Calu3 (cell line): Measurements from ENCODE around the gene CNKSR1. TPM values are rescaled to one million over a fixed set of nuclear protein-coding genes. Genes with fewer than 3 reads are reported as not detected.

ENCODE experiments used
- BruUV-seq: library from RNA; stranded (reverse); fragments of 400-500 nt; replicated peaks from 2 replicates; lab custom pipeline; 2021; lab: Mats Ljungman, UMichigan
- CTCF ChIA-PET: fragments of 300-600 bp; sonication (Branson Sonifier 250); formaldehyde crosslinking; loops from one replicate; lab custom pipeline; 2022; ENCODE audit warnings: antibody characterized with exemption; lab: Charles Lee
- DNase-seq: peaks from one replicate; pipeline ENCODE4 v3.0.0; 2022
- H3K27ac Mint-ChIP-seq: one replicate; pipeline ENCODE4 v1.8.0; 2022; ENCODE audit warnings: mixed read lengths; ENCODE audit not compliant: unreplicated experiment
- H3K27me3 Mint-ChIP-seq: one replicate; pipeline ENCODE4 v1.8.0; 2022; ENCODE audit warnings: mixed read lengths; ENCODE audit not compliant: unreplicated experiment
- H3K36me3 Mint-ChIP-seq: one replicate; pipeline ENCODE4 v1.8.0; 2022; ENCODE audit warnings: mild to moderate bottlenecking, moderate library complexity, mixed read lengths; ENCODE audit not compliant: insufficient read depth, unreplicated experiment
- H3K4me1 Mint-ChIP-seq: one replicate; pipeline ENCODE4 v1.8.0; 2022; ENCODE audit warnings: mild to moderate bottlenecking, low read depth, mixed read lengths; ENCODE audit not compliant: unreplicated experiment
- H3K4me3 Mint-ChIP-seq: one replicate; pipeline ENCODE4 v1.8.0; 2022; ENCODE audit warnings: mild to moderate bottlenecking, low read depth, moderate library complexity, mixed read lengths; ENCODE audit not compliant: unreplicated experiment
- H3K9me3 Mint-ChIP-seq: one replicate; pipeline ENCODE4 v1.8.0; 2022; ENCODE audit warnings: low read depth, mixed read lengths; ENCODE audit not compliant: unreplicated experiment
- intact Hi-C: fragments of 100-400 bp; cut with micrococcal nuclease; formaldehyde crosslinking; loops from one replicate; pipeline ENCODE4 v1.10.0; 2022; ENCODE audit not compliant: unreplicated experiment
- total RNA-seq: library from RNA; stranded (reverse); gene quantifications from 2 replicates; pipeline ENCODE4 v1.2.3, GENCODE V29; 2022
- TF ChIP-seq, protein P1 (sequence below): fragments of 200-600 bp; IDR thresholded peaks from one replicate; pipeline ENCODE4 v1.8.0; 2022; ENCODE audit warnings: antibody characterized with exemption; ENCODE audit not compliant: unreplicated experiment

CNKSR1 gene
- total RNA-seq, 1 experiment from 2014 or later, result 28.1 TPM

DNA sequence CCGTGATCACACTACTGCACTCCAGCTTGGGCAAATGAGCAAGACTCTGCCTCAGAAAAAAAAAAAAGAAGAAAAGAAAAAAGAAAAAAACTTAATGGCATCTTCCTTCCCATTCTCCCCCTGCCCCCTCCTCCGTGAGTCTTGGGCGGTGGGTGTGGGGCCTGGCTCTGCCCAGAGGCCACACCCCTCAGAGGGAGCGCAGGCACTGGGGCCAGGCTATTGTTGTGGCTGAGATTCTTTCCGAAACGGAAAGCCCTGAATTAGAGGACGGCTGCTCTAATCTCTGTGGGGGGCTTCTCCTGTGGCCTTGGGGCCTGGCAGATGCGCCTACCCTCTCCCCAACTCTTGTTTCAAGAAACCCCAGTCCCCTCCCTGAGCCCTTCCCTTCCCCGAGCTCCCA, 22.5 kb upstream of the CNKSR1 start:
- H3K4me3 Mint-ChIP-seq, result no peak overlapping the region
- TF ChIP-seq, protein P1, sequence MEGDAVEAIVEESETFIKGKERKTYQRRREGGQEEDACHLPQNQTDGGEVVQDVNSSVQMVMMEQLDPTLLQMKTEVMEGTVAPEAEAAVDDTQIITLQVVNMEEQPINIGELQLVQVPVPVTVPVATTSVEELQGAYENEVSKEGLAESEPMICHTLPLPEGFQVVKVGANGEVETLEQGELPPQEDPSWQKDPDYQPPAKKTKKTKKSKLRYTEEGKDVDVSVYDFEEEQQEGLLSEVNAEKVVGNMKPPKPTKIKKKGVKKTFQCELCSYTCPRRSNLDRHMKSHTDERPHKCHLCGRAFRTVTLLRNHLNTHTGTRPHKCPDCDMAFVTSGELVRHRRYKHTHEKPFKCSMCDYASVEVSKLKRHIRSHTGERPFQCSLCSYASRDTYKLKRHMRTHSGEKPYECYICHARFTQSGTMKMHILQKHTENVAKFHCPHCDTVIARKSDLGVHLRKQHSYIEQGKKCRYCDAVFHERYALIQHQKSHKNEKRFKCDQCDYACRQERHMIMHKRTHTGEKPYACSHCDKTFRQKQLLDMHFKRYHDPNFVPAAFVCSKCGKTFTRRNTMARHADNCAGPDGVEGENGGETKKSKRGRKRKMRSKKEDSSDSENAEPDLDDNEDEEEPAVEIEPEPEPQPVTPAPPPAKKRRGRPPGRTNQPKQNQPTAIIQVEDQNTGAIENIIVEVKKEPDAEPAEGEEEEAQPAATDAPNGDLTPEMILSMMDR, result no peak
- H3K36me3 Mint-ChIP-seq, result no peaks in the 10 kb centered on the region
- H3K27me3 Mint-ChIP-seq, result peaks cover 35% of the 10 kb centered on the region
- intact Hi-C loops, result no loop called here
- no peaks in the 10 kb centered on the region for H3K4me1 Mint-ChIP-seq
- CTCF ChIA-PET, result no interaction called here
- DNase-seq, result no peak
- H3K9me3 Mint-ChIP-seq, result no peaks in the 10 kb centered on the region
- no peak overlapping the region for H3K27ac Mint-ChIP-seq
- no TSS peak for BruUV-seq

DNA sequence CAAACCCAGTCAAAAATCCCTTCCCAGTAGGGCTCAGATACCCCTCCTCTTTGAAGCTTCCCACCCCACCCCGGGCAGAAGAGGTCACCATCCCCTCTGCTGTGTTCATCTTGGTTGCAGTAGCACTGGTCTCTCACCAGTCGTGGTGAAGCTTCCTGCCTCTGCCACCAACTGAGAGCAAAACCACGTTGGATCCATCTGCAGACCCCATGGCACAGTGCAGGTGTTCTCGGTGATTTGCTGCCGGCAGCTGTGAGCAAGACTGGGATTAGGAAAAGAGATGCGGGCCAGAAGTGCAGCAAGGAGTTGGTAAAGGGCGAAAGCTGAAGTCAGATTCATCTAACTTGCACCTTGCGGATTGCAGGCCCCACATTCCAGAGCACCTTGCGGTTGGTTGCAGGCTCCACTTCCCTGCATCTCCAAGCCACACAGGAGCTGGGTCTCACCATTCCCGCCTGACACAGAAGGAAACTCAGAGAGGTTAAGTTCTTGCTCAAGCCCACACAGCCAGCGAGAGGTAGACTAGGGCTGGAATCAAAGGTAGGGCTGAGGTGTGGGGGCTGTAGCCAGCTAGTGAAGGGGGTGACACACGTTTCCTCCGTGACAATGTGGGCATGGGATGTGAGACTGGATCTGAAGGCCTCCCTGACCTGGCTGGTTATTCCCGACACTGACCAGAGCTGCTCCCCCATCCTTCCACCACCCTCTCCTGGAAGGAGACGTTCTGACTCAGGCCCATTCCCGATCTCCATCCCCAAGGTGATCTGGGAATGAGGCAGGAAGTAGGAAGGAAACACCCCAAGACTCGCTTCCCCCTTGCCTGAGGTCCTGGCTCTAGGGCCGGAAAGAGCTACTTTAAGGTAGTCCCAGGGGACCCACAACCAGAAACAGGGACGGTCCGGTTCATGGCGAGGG, 21.7 kb upstream of the CNKSR1 start:
- BruUV-seq, result no TSS peak
- H3K27ac Mint-ChIP-seq, result no peak overlapping the region
- no peak overlapping the region for H3K4me3 Mint-ChIP-seq
- peaks cover 27% of the 10 kb centered on the region for H3K27me3 Mint-ChIP-seq
- no peaks in the 10 kb centered on the region for H3K9me3 Mint-ChIP-seq
- TF ChIP-seq, protein P1, result no peak
- no peaks in the 10 kb centered on the region for H3K4me1 Mint-ChIP-seq
- CTCF ChIA-PET, result no interaction called here
- H3K36me3 Mint-ChIP-seq, result no peaks in the 10 kb centered on the region
- DNase-seq, result no peak
- intact Hi-C loops, result no loop called here

DNA sequence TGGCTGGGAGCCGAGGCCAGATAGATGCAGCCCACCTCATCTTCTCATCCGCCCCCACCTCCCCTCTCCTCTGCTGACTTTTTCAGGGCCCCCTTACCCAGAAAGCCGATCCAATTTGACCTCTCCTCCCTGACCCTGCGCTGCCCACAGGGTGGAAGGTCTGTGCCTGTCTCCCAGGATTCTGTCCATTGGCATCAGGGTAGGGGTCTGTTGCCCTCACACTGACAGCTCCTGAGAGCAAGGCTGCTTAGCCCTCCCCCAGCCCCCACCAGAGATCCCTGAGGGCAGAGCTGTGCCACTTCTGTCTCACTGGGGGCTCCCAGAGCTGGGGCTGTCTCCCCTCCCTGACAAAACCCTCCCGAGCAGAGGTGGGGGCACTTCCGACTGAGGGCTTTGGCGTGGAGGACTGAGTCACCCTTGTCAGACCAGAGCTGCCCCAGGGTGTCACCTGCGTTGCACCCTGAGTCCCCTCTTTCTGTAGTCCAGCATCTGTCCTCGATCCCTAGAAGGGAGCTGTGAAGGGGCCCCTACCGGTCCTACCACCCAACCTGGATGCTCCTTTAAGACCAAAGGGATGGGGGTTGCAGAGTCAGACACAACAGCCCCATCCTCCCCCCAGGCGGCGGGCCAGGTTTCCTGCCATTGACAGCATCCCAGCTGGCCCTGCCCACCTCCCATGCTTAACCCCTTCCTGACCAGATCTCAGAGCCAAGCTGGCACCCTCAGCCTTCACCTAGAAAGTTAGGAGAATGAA, 20.8 kb upstream of the CNKSR1 start:
- intact Hi-C loops, result no loop called here
- H3K9me3 Mint-ChIP-seq, result no peaks in the 10 kb centered on the region
- H3K27me3 Mint-ChIP-seq, result peaks cover 27% of the 10 kb centered on the region
- no peak overlapping the region for H3K27ac Mint-ChIP-seq
- TF ChIP-seq, protein P1, result no peak
- DNase-seq, result no peak
- no peak overlapping the region for H3K4me3 Mint-ChIP-seq
- BruUV-seq, result no TSS peak
- CTCF ChIA-PET, result no interaction called here
- no peaks in the 10 kb centered on the region for H3K36me3 Mint-ChIP-seq
- H3K4me1 Mint-ChIP-seq, result no peaks in the 10 kb centered on the region

DNA sequence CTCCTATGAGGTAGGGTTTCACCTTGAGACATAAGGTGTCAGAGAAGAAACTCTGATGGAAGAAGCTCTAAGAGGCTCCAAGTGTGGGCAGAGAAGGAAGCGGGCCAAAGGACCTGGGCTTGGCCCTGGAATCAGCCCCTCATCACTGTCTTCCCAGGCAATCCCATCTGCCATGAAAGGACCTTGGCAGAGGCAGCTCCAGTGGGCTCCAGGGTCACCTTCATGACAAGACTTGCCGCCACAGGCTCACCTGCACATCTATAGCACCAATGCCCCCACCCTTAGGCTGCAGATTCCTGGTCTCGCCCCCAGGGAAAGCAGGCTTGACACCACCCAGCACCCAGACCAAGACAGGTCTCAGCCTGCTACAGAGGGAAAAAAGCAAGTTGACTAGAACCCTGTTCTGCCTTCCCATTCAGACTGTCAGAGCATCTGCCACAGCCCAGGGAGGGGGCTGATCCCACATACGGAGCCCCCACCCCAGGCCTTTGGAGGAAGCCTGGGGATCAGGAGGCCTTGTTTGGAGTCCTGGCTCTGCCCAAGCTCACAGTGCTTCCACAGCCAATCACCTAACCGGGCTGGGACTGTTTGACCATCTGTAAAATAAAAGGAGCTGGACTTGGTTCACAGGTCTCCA, 18.9 kb upstream of the CNKSR1 start:
- CTCF ChIA-PET, result no interaction called here
- H3K36me3 Mint-ChIP-seq, result peaks cover 5% of the 10 kb centered on the region
- no peak overlapping the region for H3K4me3 Mint-ChIP-seq
- DNase-seq, result no peak
- H3K27ac Mint-ChIP-seq, result no peak overlapping the region
- H3K4me1 Mint-ChIP-seq, result no peaks in the 10 kb centered on the region
- TF ChIP-seq, protein P1, result no peak
- intact Hi-C loops, result no loop called here
- no TSS peak for BruUV-seq
- peaks cover 25% of the 10 kb centered on the region for H3K27me3 Mint-ChIP-seq
- no peaks in the 10 kb centered on the region for H3K9me3 Mint-ChIP-seq
